Measurements from ENCODE around the gene KAZN.

KAZN gene

GRCh38 chr1:15106608-15107007, 508.1 kb downstream of the KAZN start:
- DNase-seq, result no peak

DNA sequence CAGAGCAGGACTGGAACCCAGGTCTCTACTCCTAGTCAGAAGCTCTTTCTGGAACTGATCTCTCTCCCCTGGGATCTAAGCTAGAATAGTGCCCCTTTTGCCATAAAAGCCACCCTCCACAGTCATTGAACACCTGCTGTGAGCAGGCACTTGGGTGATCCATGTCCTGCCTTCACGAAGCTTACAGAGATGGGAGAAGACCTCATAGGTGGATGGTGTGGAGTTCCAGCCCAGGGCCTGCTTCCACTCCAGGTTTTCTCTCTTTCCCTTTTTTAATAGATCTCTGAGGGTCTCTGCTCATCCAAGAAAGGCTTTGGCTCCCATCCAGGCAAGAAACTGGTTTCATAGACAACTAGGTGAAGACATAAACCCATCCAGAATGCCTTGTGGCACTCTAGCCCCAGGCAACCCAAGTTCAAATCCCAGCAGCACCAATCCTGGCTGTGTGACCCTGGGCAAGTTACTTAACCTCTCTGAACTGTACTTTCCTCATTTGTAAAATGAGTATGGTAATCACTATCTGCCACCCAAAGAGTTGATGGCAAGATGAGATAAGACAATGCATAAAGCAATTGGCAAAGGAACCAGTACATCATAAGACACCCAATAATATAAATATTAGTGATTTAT, 508.7 kb downstream of the KAZN start:
- no peak for DNase-seq

DNA sequence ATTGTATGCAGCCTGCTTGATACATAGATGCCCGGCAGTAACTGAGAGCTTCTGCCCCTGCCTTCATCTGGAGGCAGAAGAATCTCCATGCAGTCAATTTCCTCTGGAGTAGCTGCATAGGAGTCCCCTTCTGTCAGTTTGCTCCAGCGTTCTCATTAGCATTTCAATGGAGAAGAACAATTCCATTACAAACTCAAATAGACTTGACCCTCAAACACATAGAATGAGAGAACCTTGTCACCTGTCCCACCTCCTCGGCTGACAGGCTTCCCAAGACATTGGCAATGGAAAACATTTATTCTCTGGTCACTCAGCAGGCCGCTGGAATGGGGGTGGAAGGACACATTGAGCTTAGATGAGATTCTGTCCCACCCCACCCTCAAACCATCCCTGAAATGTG, 509.4 kb downstream of the KAZN start:
- no peak for DNase-seq

DNA sequence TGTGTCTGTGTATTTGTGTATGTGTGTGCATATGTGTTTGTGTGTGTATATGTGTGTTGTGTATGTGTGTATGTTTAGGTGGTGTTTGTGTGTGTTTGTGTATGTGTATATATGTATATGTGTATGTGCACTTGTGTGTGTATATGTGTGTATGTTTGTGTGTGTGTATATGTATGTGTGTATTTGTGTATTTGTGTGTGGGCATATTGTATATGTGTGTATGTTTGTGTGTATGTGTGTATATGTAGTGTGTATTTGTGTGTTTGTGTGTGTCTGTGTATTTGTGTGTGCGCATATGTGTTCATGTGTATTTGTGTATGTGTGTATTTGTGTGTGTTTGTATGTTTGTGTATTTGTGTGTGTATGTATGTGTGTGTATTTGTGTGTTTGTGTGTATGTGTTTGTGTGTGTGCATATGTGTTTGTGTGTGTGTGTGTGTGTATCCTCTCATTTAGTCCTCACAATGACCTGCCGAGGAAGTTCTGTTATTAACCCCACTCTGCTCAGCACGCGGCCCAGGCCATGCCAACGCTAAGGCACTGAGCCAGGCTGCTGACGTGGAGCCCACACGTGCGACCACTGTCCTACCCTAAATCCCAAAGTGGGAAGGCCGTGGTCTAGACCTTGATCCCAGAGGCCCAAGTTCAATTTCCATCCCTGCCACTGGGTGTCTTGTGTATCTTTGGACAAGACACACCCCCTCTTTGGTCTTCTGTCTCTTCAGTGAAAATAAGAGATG, 511.8 kb downstream of the KAZN start:
- no peak for DNase-seq

- DNase-seq, result no peak
Observed at GRCh38 chr1:15110867-15111230, 512.4 kb downstream of the KAZN start.

GRCh38 chr1:15113146-15113545, 514.7 kb downstream of the KAZN start:
- DNase-seq, result no peak

DNA sequence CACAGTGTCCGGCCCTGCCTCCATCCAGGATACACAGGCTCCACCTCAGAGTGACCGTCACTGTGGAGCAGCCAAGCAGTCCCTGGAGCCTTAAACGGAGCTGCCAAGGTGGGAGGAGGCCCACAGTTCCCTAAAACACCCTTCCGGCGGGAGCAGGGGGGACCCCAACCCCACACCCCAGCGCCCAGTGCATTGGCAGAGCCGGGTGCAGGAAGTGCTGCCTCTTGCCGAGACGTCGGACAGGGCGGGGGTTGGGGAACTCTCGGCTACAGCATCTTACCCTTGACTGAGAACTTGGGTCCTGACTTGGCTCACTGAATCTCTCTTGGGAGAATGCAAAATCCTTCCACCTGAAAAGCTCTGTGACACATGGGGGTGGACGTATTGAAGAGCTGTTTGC, 516.4 kb downstream of the KAZN start:
- no peak for DNase-seq

DNA sequence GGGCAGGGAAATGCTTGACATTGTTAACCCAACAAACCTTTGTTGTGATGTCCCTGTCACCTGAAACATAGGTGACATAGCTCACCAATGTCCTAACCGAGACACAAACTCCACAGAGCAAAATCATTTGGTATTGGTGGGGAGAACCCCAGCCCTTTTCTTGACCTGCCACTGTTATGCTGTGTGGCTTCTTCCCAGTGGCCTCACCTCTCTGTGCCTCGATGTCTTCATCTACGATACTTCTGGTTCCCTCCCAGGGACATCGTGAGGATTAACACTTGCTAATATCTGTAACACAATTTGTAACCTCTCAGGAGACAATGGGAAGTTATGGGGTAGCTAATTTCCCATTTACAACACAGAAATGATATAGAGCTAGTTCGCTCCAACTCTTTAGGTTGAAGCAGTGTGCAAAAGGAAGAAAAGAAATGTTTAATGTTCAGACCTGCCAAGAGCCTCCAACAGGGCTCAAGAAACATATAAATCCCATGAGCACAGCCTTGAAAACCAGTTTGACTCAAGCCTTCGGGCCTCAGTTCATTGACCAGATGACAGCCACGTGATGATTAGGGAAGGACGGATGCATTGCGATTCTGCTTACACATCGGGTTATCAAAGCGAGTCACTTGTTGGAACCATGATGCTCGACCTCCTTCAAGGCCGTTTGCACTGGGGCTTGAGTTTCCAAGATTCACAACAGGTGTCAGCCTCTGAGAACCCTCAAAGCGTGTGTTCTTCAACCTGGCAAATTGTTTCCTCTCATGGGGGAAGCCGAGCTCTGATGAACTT, 517.3 kb downstream of the KAZN start:
- DNase-seq, result no peak

DNA sequence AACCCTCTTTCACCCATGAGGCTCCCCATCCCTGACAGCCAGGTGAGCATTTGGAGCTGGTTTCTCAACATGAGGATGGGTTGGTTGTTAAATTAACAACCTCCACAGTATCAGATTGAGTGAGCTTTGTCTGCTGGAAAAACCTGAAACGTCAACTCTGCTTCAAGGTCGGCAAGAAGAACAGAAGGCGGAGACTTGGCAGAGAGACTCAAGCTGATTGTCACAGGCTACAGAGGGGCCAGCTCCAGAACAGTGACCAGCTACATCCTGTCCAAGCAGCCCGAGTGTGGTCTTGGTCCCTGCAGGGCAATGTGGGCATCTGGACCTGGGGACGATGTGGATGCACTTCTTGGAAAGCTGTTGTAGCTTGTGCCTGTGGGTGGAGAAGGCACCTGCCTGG, 518.5 kb downstream of the KAZN start:
- DNase-seq, result no peak

DNA sequence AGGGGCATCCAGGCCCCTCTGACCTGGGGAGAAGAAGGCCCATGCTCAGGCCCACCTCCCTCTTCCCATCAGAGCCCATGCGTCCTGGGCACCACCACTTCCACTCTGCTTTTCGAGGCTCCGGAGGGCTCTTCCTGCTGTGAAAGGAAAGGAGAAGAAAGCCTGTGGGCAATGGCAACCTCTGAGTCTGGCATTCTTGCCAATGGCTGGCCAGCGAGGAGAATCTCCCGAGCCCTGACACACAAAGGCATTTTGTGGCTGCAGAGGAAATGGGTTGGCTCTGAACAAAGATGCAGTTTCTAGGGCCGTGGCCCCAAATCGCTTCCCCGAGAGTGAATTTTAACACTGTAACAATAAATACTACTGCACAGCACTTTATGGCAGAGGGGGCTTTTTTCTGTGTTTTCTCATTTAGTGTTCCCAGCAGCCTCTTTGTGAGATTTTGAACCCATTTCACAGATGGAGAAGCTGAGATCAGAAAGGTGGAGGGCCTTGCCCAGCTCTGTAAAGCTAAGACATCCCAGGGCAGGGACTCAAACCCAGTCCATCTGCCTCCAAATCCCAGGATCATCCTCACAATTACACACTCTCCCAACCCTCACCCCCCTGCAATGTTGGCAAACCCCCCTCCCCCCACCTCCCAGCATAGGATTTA, 519.3 kb downstream of the KAZN start:
- DNase-seq, result no peak

DNA sequence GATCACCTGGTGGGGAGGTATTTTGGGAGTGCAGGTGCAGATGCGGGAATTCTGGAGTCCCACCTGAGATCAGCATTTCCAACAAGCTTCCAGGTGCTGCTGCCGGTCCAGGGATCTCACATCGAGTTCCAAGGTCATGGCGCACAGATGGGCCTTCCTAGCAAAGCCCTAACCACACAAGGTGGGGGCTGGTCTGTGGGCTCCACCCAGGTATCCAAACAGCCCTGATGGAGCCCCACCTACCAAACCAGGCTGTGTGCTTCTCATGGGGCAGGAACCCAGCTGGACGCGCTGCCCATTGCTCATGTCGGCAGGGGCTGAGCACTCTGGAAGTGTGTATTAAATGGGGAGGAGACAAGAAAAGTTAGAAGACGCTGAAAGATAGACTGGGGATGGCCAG, 520.1 kb downstream of the KAZN start:
- DNase-seq, result no peak

DNA sequence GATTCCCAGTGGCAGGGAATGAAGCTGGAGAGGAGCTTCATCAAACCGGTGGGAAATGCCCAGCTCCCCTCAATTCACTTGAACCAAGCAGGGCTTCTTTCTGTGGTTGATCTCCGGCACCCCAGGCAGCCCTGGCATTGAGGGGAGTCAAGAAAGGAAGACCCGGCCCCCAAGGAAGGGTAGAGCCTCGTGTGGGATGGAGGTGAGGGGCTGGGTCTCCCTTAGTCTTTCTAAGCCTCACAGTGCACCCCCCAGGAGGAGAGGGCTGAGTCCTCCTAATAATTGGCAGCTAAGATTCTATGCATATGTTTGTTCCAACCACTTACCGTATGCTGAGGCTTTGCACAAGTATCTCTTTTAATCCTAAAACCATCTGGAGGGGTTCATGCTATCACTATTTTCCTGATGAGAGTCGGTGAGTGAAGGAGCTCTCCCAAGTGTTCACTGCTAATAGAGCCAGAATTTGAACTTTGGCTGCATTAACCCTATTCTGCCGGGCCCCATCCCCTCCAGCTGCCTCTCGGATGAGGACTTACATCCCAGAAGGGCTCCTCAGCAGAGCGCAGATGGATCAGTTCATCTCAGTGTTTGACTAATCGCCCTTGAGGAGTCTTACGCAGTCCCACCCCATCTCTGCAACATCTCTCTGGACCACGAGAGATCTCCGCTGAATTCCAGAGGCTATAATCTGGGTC, 521.9 kb downstream of the KAZN start:
- DNase-seq, result no peak

DNA sequence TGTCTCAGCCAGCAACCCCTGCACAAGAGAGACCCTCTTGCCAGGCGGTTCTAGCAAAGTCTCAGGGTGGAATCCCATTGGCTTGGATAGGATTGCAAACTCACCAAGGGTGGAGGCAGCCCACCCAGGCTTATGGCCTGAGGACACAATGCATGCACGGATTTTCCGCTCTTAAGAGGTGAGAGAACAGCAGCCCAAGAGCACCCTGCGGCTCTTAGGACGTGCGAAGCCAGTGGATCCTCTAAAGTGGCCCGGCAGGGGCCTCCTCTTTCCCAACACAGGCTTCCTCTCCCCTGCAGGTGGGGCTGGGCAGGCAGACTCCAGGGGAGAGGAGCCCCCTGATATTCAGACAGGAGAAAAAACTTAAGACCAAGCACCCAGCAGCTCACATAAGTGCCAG, 523.8 kb downstream of the KAZN start:
- no peak for DNase-seq

DNA sequence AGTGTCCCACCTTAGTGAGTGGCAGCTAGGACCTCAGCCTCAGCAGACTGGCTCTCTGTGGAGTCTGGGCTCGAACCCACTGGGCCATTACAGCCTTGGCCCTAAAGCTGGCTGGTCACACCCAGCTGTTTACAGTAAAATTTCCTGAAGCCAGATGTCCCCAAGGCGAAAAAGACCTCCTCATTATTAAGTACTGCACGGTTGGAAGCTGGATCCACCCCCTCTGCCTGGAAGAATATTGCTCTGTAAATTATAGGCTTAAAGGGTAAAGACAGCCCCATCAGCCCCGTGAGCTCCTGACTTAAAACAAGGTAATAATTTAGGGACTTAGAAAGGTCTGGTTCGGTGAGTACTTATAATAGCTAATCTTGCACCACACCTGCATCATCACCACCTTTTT, 524.8 kb downstream of the KAZN start:
- no peak for DNase-seq

DNA sequence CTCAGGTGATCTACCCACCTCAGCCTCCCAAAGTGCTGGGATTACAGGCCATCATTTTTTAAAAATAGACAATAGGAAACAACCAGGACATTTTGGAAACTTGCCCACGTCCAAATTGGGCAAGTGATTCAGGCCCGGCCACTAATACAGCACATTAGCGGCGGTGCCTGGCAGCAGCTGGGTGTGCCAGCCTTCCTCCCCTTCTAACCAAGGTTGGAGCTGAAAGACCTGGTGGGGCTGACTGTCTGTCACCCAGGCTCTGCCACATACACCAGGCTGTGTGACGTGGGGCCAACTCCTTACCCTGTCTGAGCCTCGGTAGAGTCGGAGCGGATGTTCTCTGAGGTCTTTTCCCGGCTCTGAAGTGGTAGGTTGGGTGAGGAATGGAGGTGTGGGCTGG, 525.4 kb downstream of the KAZN start:
- DNase-seq, result no peak

GRCh38 chr1:15124362-15125100, 526.0 kb downstream of the KAZN start:
- DNase-seq, result no peak

- DNase-seq, result no peak
Observed at GRCh38 chr1:15125101-15125745, 526.7 kb downstream of the KAZN start.

- no peak for DNase-seq
Observed at GRCh38 chr1:15128077-15128476, 529.6 kb downstream of the KAZN start.

- peak; percentile 16 to 62 (median 38) for DNase-seq
Observed at GRCh38 chr1:15128520-15129313, 530.2 kb downstream of the KAZN start.

- DNase-seq, result no peak
Observed at GRCh38 chr1:15129944-15130343, 531.5 kb downstream of the KAZN start.

- DNase-seq, result no peak
Observed at GRCh38 chr1:15130607-15131006, 532.1 kb downstream of the KAZN start.

Measured in T-helper 1 cell (primary cell).